NCI-H187 (cell line): ENCODE measurements around the gene KCP.

Experiments used
- DNase-seq, 2 experiments: peaks; one replicate each; lab custom pipeline; 2025; lab: John Stamatoyannopoulos, UW

Gene KCP

DNA sequence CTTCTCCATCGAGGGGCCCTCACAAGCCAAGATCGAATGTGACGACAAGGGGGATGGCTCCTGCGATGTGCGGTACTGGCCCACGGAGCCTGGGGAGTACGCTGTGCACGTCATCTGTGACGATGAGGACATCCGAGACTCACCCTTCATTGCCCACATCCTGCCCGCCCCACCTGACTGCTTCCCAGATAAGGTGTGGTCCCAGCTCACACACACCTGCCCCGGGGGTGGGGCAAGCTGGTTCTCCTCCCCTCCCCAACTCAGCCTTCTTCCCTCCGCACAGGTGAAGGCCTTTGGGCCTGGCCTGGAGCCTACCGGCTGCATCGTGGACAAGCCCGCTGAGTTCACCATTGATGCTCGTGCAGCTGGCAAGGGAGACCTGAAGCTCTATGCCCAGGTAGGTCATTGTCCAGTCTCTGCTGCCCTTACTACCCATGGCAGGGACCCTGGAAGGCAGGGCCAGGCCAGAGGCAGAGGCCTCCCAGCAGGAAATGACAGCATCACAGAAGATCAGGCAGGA lies 69.3 kb downstream of the KCP start:
- DNase-seq, result no peak

- no peak for DNase-seq
Measured at GRCh38 chr7:128840326-128841170, 70.0 kb downstream of the KCP start.

GRCh38 chr7:128839751-128840177 lies 70.7 kb downstream of the KCP start:
- no peak for DNase-seq

GRCh38 chr7:128838981-128839731 lies 71.4 kb downstream of the KCP start:
- DNase-seq, result no peak

- DNase-seq, result no peak
Measured at GRCh38 chr7:128838109-128838779, 72.3 kb downstream of the KCP start.

- DNase-seq, result no peak
Measured at GRCh38 chr7:128837521-128837921, 73.0 kb downstream of the KCP start.

GRCh38 chr7:128836729-128837348 lies 73.7 kb downstream of the KCP start:
- no peak for DNase-seq

DNA sequence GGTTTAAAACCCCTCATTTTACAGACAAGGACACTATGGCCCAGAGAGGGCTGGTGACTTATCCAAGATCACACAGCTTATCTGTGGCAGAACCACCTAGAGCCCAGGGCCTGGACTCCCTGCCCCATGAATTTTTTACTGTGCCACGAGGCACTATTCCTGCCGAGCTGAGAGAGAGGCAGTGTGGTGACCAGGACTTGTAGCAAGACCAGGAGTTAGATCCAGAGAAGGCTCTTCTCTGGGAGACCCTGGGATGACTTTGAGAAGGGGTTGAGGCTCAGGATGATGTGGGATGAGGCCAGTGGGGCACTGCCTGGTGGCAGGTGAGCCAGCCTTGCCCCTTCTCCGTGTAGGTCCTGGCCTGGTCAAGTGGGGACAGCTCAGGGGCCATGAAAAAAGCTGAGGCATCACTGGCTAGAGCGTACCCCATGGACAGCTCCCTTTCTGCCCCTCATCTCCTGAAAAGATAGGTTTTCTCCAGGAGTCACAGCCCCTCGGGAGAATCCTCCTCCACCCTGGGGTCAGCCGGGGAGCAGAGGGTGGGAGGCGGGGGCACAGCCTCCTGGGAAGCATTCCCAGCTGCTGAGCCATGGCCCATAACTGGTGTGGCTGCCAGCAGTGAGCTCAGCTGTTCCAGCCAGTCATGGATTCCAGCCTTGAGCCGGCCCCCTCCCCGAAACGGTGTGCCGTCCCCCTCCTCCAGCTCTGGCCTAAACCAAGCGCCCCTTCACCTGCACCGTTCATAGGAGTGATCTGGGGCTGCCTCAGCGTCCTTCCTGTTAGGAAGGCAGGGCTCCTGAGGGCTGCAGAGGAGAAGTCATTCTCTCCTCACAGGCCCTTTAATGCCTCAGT lies 74.5 kb downstream of the KCP start:
- DNase-seq, result no peak

DNA sequence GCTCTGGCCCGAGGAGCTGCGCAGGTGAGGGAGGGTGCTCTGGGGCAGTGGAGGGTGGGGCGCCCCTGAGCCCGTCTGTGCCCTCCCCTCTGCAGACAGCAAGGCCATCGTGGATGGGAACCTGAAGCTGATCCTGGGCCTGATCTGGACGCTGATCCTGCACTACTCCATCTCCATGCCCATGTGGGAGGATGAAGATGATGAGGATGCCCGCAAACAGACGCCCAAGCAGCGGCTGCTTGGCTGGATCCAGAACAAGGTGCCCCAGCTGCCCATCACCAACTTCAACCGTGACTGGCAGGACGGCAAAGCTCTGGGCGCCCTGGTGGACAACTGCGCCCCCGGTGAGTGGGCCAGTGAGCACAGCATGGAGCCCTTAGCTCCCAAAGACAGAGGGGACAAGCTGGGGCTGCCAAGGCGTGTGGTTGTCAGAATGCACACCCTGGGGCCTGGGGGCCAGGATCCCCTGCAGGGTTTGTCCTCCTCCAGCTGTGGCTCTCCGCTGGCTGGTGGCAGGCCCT lies 75.2 kb downstream of the KCP start:
- no peak for DNase-seq

DNA sequence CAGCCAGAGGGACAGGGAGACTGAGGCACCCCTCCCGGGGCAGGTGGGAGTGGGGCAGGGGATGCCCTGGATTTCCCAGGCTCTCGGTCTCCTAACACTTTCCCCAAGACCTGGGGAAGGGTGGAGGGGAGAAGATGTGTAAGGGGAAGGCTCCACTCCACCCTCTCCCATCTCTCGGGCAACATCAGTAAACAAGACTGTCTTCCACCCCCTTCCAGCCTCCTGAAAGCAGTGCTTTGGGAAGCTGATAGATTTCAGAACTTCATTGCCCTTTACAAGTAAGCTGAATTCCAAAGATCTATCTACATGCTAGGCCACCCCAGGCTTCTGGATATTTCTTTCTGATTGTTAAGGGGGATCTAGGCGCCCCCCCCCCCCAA lies 76.6 kb downstream of the KCP start:
- DNase-seq, result no peak

GRCh38 chr7:128833148-128833945 lies 77.2 kb downstream of the KCP start:
- no peak for DNase-seq

DNA sequence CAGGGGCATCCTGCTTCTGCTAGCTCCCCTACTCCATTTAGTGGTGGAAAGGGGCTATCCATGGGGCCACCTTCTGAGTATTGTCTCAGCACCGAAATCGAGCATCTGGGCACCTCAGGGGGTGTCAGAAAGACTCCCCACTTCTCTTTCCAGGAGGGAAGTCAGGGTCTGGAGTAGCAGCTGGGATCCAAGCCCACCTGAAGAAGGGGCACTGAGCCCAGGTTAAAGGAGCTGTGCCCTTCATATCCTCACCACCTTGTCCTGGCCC lies 77.7 kb downstream of the KCP start:
- DNase-seq, result no peak

- DNase-seq, result no peak
Measured at GRCh38 chr7:128831994-128832879, 78.3 kb downstream of the KCP start.

GRCh38 chr7:128831178-128831993 lies 79.1 kb downstream of the KCP start:
- no peak for DNase-seq

GRCh38 chr7:128830231-128831177 lies 80.0 kb downstream of the KCP start, which contains the start of gene FLNC:
TSS of gene FLNC (plus strand) at chr7:128830406. CDS start at chr7:128830638, 232 bp downstream.
- no peak for DNase-seq

DNA sequence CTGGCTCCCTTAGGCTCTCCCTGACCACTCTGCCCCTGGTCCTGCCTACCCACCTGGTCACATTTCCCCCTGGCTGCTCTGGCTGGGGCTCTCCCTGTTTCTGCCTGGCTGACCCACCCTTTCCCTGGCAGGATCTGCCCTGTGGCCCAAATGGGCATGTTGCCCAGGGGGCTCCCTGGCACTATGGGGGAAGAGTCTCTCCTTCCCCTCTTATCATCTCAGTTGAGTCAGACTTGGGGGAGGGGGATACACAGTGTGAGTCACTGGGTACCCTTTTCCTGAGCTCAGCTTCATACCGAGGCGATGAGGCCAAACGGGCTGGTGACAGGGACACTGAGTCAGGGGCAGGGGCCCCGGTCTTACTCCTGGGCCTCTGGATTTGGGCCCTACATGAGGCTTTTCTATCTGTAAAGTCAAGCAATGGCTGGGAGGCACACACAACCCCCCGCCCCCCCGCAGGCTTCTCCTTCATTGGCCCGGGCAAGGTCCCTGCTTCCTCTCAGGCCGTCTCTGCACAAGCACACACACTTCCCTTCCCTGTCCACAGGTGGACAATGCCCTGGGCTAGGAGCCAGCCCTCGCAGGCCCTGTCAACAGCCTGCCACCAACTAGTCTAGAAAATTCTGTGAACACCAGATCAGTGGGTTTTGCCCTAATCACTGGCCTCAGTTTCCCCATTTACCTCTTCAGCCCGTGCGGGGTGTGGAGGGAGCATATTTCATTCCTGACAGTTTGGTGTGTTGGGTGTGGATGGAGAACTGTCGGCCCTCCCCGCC lies 80.9 kb downstream of the KCP start:
- no peak for DNase-seq
